HepG2 (cell line): ENCODE data around the gene BAHCC1. TPM values are rescaled to one million over a fixed set of nuclear protein-coding genes. Genes with fewer than 3 reads are reported as not detected.

ENCODE experiments used
- ATF4 ChIP-seq, 2 experiments: fragments of 450-650 bp in 1 of 2; sonication (generic) in 1 of 2; formaldehyde crosslinking; IDR thresholded peaks; 2 replicates each; pipeline versions ENCODE4 v1.5.0 to v1.8.0; 2020 to 2022; ENCODE audit warnings: mild to moderate bottlenecking in 1 of 2, missing genetic modification reagents in 1 of 2
- BORCS8-MEF2B ChIP-seq: sonication (generic); formaldehyde crosslinking; IDR thresholded peaks from 2 replicates; pipeline ENCODE4 v1.8.0; 2022; ENCODE audit warnings: mild to moderate bottlenecking, missing genetic modification reagents
- CC2D1A ChIP-seq: sonication (generic); formaldehyde crosslinking; IDR thresholded peaks from 2 replicates; pipeline ENCODE4 v1.8.1; 2023; ENCODE audit warnings: mild to moderate bottlenecking, missing genetic modification reagents
- DNMT1 ChIP-seq: sonication (generic); formaldehyde crosslinking; IDR thresholded peaks from 2 replicates; pipeline ENCODE4 v1.5.1; 2020; ENCODE audit warnings: mild to moderate bottlenecking, missing genetic modification reagents
- DR1 ChIP-seq: sonication (generic); formaldehyde crosslinking; IDR thresholded peaks from 2 replicates; pipeline ENCODE4 v1.8.0; 2021; ENCODE audit warnings: mild to moderate bottlenecking, missing genetic modification reagents, inconsistent platforms
- E2F2 ChIP-seq: sonication (generic); formaldehyde crosslinking; IDR thresholded peaks from 2 replicates; pipeline ENCODE4 v1.4.0; 2020; ENCODE audit warnings: missing genetic modification reagents, borderline replicate concordance
- PAX8 ChIP-seq: sonication (generic); formaldehyde crosslinking; IDR thresholded peaks from 2 replicates; pipeline ENCODE4 v1.8.0; 2022; ENCODE audit warnings: mild to moderate bottlenecking, missing genetic modification reagents, borderline replicate concordance
- SKI ChIP-seq: fragments of 450-650 bp; IDR thresholded peaks from one replicate; pipeline ENCODE4 v1.6.1; 2018; ENCODE audit warnings: mild to moderate bottlenecking; ENCODE audit not compliant: partially characterized antibody
- ZNF557 ChIP-seq: sonication (generic); formaldehyde crosslinking; IDR thresholded peaks from 2 replicates; pipeline ENCODE4 v1.4.0; 2020; ENCODE audit warnings: missing genetic modification reagents
- ZNF691 ChIP-seq: sonication (generic); formaldehyde crosslinking; IDR thresholded peaks from 2 replicates; pipeline ENCODE4 v1.4.0; 2020; ENCODE audit warnings: missing genetic modification reagents, low read depth, mild to moderate bottlenecking, borderline replicate concordance
- ZNF740 ChIP-seq: sonication (generic); formaldehyde crosslinking; IDR thresholded peaks from 2 replicates; pipeline ENCODE4 v1.4.0; 2020; ENCODE audit warnings: missing genetic modification reagents
- polyA plus RNA-seq, 8 experiments: library from polyadenylated mRNA; depleted of rRNA in 3 of 8; stranded (reverse) in 7 of 8; unstranded in 1 of 8; fragments of >200 nt; fragmentation: Illumina TruSeq in 4 of 8; extraction: Trizol in 4 of 8; gene quantifications; 2 replicates each; pipeline versions ENCODE4 v1.2.1 to v1.2.3, GENCODE V29; 2011 to 2016; ENCODE audit warnings: low read depth in 4 of 8, missing spikeins in 1 of 8, mixed read lengths in 1 of 8; ENCODE audit not compliant: insufficient read depth in 1 of 8
- total RNA-seq, 5 experiments: library from RNA; depleted of rRNA; stranded (reverse); fragments of >200 nt; fragmentation: Illumina TruSeq; extraction: Trizol; gene quantifications; 2 replicates each; pipeline ENCODE4 v1.2.3, GENCODE V29; 2016; ENCODE audit warnings: low read depth in 1 of 5

Gene BAHCC1
- total and polyA plus RNA-seq, 2 of the 13 experiments (the other 11 are each of a cell fraction or from before 2014, with no cell fraction given) = 1.4 to 1.7 TPM

GRCh38 chr17:81371910-81372760 lies 23.1 kb upstream of the BAHCC1 start (continued):
- no peak for TF ChIP-seq E2F2 (CRISPR knock-in tag)
- no peak for TF ChIP-seq CC2D1A
- no peak for TF ChIP-seq ATF4 (CRISPR knock-in tag; IDR thresholded peaks at IDR 0.05)
- peak; percentile 39; the same call in 1 of the 2 replicates for TF ChIP-seq BORCS8-MEF2B (CRISPR knock-in tag)
- TF ChIP-seq SKI = no peak
- TF ChIP-seq ZNF691 (CRISPR knock-in tag) = 0 out of 2 replicates have a peak, but pooled peaks have one; percentile 38
- no peak for TF ChIP-seq ZNF557 (CRISPR knock-in tag)
- no peak for TF ChIP-seq DNMT1 (CRISPR knock-in tag)
- TF ChIP-seq DR1 (CRISPR knock-in tag) = 0 out of 2 replicates have a peak, but pooled peaks have one; percentile 2
- TF ChIP-seq ZNF740 (CRISPR knock-in tag) = peak; percentile 48; the same call in 1 of the 2 replicates
- no peak for TF ChIP-seq PAX8 (CRISPR knock-in tag)
